ENCODE measurements around the gene MEIS1.

The MEIS1 gene

GRCh38 chr2:66583881-66584280 lies 149.0 kb downstream of the MEIS1 start:
- no peak for DNase-seq

GRCh38 chr2:66585587-66585986 lies 150.7 kb downstream of the MEIS1 start:
- no peak for DNase-seq

GRCh38 chr2:66587216-66587615 lies 152.3 kb downstream of the MEIS1 start:
- no peak for DNase-seq

GRCh38 chr2:66594001-66594400 lies 159.1 kb downstream of the MEIS1 start:
- DNase-seq, result no peak

GRCh38 chr2:66595556-66595955 lies 160.6 kb downstream of the MEIS1 start:
- no peak for DNase-seq

DNA sequence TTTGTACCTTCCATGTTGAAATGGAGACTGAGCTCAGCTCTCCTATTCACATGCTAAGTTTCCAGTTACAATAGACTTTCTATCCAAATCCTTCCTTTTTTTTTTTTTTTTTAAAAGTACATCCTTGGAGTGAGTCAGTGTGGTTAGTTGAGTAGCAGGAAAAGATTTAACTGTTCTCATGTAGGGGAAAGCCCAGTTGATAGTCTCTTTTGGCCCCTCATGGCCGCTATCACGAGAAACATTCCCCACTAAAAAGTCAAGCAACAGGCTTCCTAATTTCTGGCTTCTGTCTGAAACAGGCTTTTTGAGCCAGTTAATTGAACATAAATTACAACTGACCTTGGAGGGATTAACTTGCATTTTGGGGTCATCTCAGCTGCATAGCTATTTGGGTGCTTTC lies 161.3 kb downstream of the MEIS1 start:
- DNase-seq, result no peak

DNA sequence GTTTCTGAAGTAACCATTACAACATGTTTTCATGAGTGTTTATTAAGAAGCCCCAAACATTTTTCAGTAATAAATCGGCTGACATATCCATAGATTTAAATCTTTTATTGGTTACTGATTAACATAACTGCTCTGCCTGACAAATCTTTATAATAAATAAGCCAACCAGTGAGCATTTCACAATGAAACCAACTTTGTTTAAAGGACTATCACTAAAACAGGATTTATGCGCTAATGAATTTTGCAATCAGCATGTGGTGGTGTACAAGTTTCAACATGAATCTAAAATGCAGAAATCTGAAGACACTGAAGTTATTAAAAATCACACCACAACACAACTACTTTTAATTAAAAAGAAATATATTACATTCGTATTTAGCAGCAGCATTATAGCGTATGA lies 166.7 kb downstream of the MEIS1 start:
- no peak for DNase-seq

DNA sequence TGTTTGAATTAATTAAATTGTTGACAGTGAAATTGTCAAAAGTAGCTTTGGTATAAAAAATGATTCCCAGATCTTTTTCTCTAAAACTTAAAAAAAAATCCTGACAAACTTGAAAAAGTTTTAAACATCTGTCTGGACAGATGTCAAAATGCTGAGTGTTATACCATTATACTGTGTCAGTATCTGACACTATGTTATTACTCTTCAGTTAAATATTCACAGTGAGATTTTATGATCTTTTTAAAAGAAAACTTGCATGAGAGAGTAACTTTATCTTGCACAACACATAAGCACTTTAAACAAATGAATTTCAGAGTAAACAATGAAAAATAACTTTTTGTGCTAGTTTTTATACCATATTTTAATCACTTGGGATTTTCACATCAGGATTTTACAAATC lies 167.4 kb downstream of the MEIS1 start:
- no peak for DNase-seq

GRCh38 chr2:66604326-66604725 lies 169.4 kb downstream of the MEIS1 start:
- no peak for DNase-seq

DNA sequence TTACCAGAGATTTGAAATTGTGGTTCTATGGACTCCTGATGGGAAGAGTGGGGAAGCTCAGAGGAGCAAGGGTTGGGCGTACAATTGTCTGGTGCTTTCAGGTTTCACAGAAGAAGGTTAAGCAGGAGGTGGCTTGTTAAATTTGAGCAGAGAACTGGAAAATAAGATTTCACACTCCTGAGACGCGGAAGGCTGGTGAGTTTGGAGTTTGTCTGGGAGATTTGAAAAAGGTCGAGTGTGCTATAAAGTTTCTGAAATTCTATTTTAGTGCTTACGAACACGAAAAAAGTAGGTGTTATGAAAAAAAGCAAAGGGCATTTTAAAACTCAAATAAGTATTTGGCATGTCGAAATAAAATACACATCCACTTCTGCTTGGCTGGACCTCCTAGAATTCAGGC lies 170.1 kb downstream of the MEIS1 start:
- no peak for DNase-seq

- no peak for DNase-seq
Measured at GRCh38 chr2:66607152-66607551, 172.2 kb downstream of the MEIS1 start.
